Right cardiac atrium (tissue), 5 donors: ENCODE data around the gene DDX27. TPM values are rescaled to one million over a fixed set of nuclear protein-coding genes. Genes with fewer than 3 reads are reported as not detected.
"Not testable (repeated sequence)": the region's sequence is repeated elsewhere in the genome, so short reads cannot be mapped to it uniquely, and the experiment has no call there.

Source experiments
- ATAC-seq, 2 donors: fragments of 200-7000 bp; cut with Tn5 transposase; one replicate each; pipeline versions ENCODE4 v1.8.0 to v1.9.1; 2020; ENCODE audit warnings: moderate library complexity in 2 of 2, mild to moderate bottlenecking in 1 of 2
- DNase-seq, 3 donors: peaks; one replicate each; pipeline ENCODE4 v3.0.0-alpha.2; 2020
- H3K27ac ChIP-seq: one replicate; pipeline ENCODE4 v1.5.1; 2013; ENCODE audit warnings: mild to moderate bottlenecking, low read length, control low read depth, moderate library complexity
- H3K27me3 ChIP-seq: one replicate; pipeline ENCODE4 v1.6.1; 2013; ENCODE audit not compliant: control insufficient read depth, insufficient read depth
- H3K4me1 ChIP-seq: one replicate; pipeline ENCODE4 v1.6.1; 2013; ENCODE audit warnings: low read length; ENCODE audit not compliant: control insufficient read depth, insufficient read depth
- H3K4me3 ChIP-seq: one replicate; pipeline ENCODE4 v1.5.1; 2013; ENCODE audit warnings: low read length, control low read depth
- H3K9me3 ChIP-seq: one replicate; pipeline ENCODE4 v1.6.1; 2013; ENCODE audit warnings: low read length; ENCODE audit not compliant: control insufficient read depth
- WGBS: extraction: QIAGEN DNeasy Blood & Tissue Kit; methylation state at CpG from one replicate; pipeline ENCODE4 v1.1.7; 2013; 5-methylcytosine and 5-hydroxymethylcytosine counted together
- intact Hi-C, 4 donors: fragments of 100-400 bp; cut with DNase I; formaldehyde crosslinking; loops; one replicate each; pipeline versions ENCODE4 v1.11.0 to v1.14.0; 2022 to 2023
- polyA plus RNA-seq: library from polyadenylated mRNA; stranded (reverse); fragments of 200-250 nt; gene quantifications from one replicate; pipeline ENCODE4 v1.2.3, GENCODE V29; 2013
- total RNA-seq, 4 donors: library from RNA; stranded (reverse); fragmentation: NEBNext Ultra II Directional; extraction: Animal tissue kit (Norgen Biotek cat#: 25700); gene quantifications; one replicate each; pipeline ENCODE4 v1.2.1, GENCODE V29; 2021
- donor health status: healthy with polysubstance abuse.
- donor health status: DM: no; HTN: yes; CAD: no.
- donor health status: DM: no; HTN: no; CAD: no.
- donor health status: DM: no; HTN: yes; CAD: no; lungs with severe emphysema.
- donor health status: DM: yes; HTN: yes; CAD: no.

Gene DDX27
- total and polyA plus RNA-seq, 5 donors = 13.0 to 17.5 (median 16.4) TPM

- WGBS = 84% methylated on average over 1 of the region's 1 CpG
- DNase-seq (no peak), ATAC-seq (no peak)
- H3K27ac ChIP-seq = no peak overlapping the region
- no peak overlapping the region for H3K4me3 ChIP-seq
- intact Hi-C loops = no loop called here
- H3K4me1 ChIP-seq = no peaks in the 10 kb centered on the region
- no peaks in the 10 kb centered on the region for H3K9me3 ChIP-seq
- no peaks in the 10 kb centered on the region for H3K27me3 ChIP-seq
Measured at GRCh38 chr20:49210101-49210756, 9.0 kb upstream of the DDX27 start.

GRCh38 chr20:49210757-49211110, 8.5 kb upstream of the DDX27 start:
- 83% methylated on average over 1 of the region's 1 CpG for WGBS
- Histone ChIP-seq H3K4me3 (no peak overlapping the region), H3K27ac (no peak overlapping the region), H3K27me3 (no peaks in the 10 kb centered on the region), H3K4me1 (no peaks in the 10 kb centered on the region), H3K9me3 (no peaks in the 10 kb centered on the region)
- DNase-seq (no peak), ATAC-seq (no peak)
- intact Hi-C loops = no loop called here

GRCh38 chr20:49214571-49214970, 4.6 kb upstream of the DDX27 start:
- DNase-seq = no peak
- Histone ChIP-seq H3K4me1 (no peaks in the 10 kb centered on the region), H3K9me3 (no peaks in the 10 kb centered on the region), H3K27me3 (no peaks in the 10 kb centered on the region), H3K4me3 (no peak overlapping the region), H3K27ac (no peak overlapping the region)
- no peak for ATAC-seq
- intact Hi-C loops = no loop called here

- Histone ChIP-seq H3K4me3 (no peak overlapping the region), H3K27me3 (no peaks in the 10 kb centered on the region), H3K27ac (no peak overlapping the region), H3K4me1 (no peaks in the 10 kb centered on the region), H3K9me3 (no peaks in the 10 kb centered on the region)
- intact Hi-C loops = loop anchor here in 1 of 4 donors (5.0 kb wide), 1 partner anchor 83 kb away; no protein-coding TSS in a partner anchor
- DNase-seq = no peak
- ATAC-seq = no peak
- WGBS = 84% methylated on average over 3 of the region's 3 CpGs
Measured at GRCh38 chr20:49215232-49215631, 4.0 kb upstream of the DDX27 start.

GRCh38 chr20:49216991-49217578, 2.1 kb upstream of the DDX27 start:
- no peaks in the 10 kb centered on the region for H3K9me3 ChIP-seq
- no peak overlapping the region for H3K27ac ChIP-seq
- intact Hi-C loops = loop anchor here (2.0 to 5.0 kb wide), 2 partner anchors 84 to 85 kb away; no protein-coding TSS in a partner anchor
- no peaks in the 10 kb centered on the region for H3K4me1 ChIP-seq
- WGBS = 16% methylated on average over 11 of the region's 11 CpGs
- DNase-seq (peak; percentile 92 to 97 (median 95)), ATAC-seq (peak; percentile 52 to 65)
- H3K27me3 ChIP-seq = no peaks in the 10 kb centered on the region
- H3K4me3 ChIP-seq = no peak overlapping the region

- ATAC-seq (peak; percentile 16 to 29), DNase-seq (peak; percentile 37 to 72 (median 67))
- 58% methylated on average over 13 of the region's 13 CpGs for WGBS
- not testable (repeated sequence) for H3K9me3 ChIP-seq, H3K4me1 ChIP-seq, H3K4me3 ChIP-seq, H3K27me3 ChIP-seq
- H3K27ac ChIP-seq = peak overlapping the region; percentile 36
- intact Hi-C loops = loop anchor here in 1 of 4 donors (5.0 kb wide), 1 partner anchor 86 kb away; no protein-coding TSS in a partner anchor
Measured at GRCh38 chr20:49218739-49219090, 501 bp upstream of the DDX27 start.

- peak in 1 of 2 donors; percentile 24 for ATAC-seq
- Histone ChIP-seq H3K4me1 (no peaks in the 10 kb centered on the region), H3K9me3 (no peaks in the 10 kb centered on the region), H3K27me3 (no peaks in the 10 kb centered on the region), H3K27ac (peak overlapping the region; percentile 97), H3K4me3 (peak overlapping the region; percentile 97)
- WGBS = 67% methylated on average over 28 of the region's 28 CpGs
- DNase-seq = peak in 1 of 3 donors; percentile 66
- intact Hi-C loops = loop anchor here in 1 of 4 donors (5.0 kb wide), 1 partner anchor 88 kb away; no protein-coding TSS in a partner anchor
Measured at GRCh38 chr20:49219924-49220831, 962 bp downstream of the DDX27 start.

- no peaks in the 10 kb centered on the region for H3K9me3 ChIP-seq
- intact Hi-C loops = no loop called here
Measured at GRCh38 chr20:49225896-49226295, 6.7 kb downstream of the DDX27 start.

GRCh38 chr20:49228676-49229075, 9.5 kb downstream of the DDX27 start:
- Histone ChIP-seq H3K9me3 (no peaks in the 10 kb centered on the region), H3K27ac (no peak overlapping the region), H3K4me3 (no peak overlapping the region), H3K27me3 (no peaks in the 10 kb centered on the region), H3K4me1 (no peaks in the 10 kb centered on the region)
- DNase-seq (no peak), ATAC-seq (no peak)
- 87% methylated on average over 9 of the region's 9 CpGs for WGBS
- intact Hi-C loops = no loop called here

More at GRCh38 chr20:49225896-49226295, 6.7 kb downstream of the DDX27 start:
- ATAC-seq = no peak
- DNase-seq = no peak
- Histone ChIP-seq H3K27ac (no peak overlapping the region), H3K4me1 (no peaks in the 10 kb centered on the region), H3K4me3 (no peak overlapping the region), H3K27me3 (no peaks in the 10 kb centered on the region)
- WGBS = 90% methylated on average over 7 of the region's 7 CpGs

- Histone ChIP-seq H3K27ac (no peak overlapping the region), H3K27me3 (no peaks in the 10 kb centered on the region), H3K4me1 (no peaks in the 10 kb centered on the region), H3K4me3 (no peak overlapping the region), H3K9me3 (no peaks in the 10 kb centered on the region)
- 82% methylated on average over 2 of the region's 2 CpGs for WGBS
- ATAC-seq (no peak), DNase-seq (no peak)
- intact Hi-C loops = no loop called here
Measured at GRCh38 chr20:49229381-49229780, 10.2 kb downstream of the DDX27 start.

GRCh38 chr20:49230021-49230420, 10.8 kb downstream of the DDX27 start:
- no peaks in the 10 kb centered on the region for H3K4me1 ChIP-seq
- no peak for ATAC-seq
- no peak overlapping the region for H3K27ac ChIP-seq
- no peak overlapping the region for H3K4me3 ChIP-seq
- H3K9me3 ChIP-seq = no peaks in the 10 kb centered on the region
- DNase-seq = no peak
- H3K27me3 ChIP-seq = no peaks in the 10 kb centered on the region
- 88% methylated on average over 10 of the region's 10 CpGs for WGBS
- intact Hi-C loops = no loop called here
